GM19463 (cell line): ENCODE data around the gene SPIN1.
A peak's percentile ranks its signal among the peaks of the same experiment; 100 is the strongest.
"Not testable (repeated sequence)": the region's sequence is repeated elsewhere in the genome, so short reads cannot be mapped to it uniquely, and the experiment has no call there.

Source experiments
- ATAC-seq: cut with Tn5 transposase; IDR thresholded peaks from one replicate; pipeline ENCODE4 v1.9.1; 2021; ENCODE audit warnings: mild to moderate bottlenecking, moderate library complexity; ENCODE audit not compliant: unreplicated experiment

Gene SPIN1

GRCh38 chr9:88388203-88388885 lies at the start of gene SPIN1:
TSS of gene SPIN1 (plus strand) at chr9:88388444. CDS start at chr9:88426540, 38,096 bp downstream.
- peak; percentile 78 for ATAC-seq

- no peak for ATAC-seq
Measured at GRCh38 chr9:88339317-88339716, 48.9 kb upstream of the SPIN1 start.

GRCh38 chr9:88342246-88342645 lies 46.0 kb upstream of the SPIN1 start:
- no peak for ATAC-seq

GRCh38 chr9:88344013-88344412 lies 44.2 kb upstream of the SPIN1 start:
- no peak for ATAC-seq

- ATAC-seq = not testable (repeated sequence)
Measured at GRCh38 chr9:88350354-88350753, 37.9 kb upstream of the SPIN1 start.

- ATAC-seq = no peak
Measured at GRCh38 chr9:88355166-88355565, 33.1 kb upstream of the SPIN1 start.

GRCh38 chr9:88357250-88357649 lies 31.0 kb upstream of the SPIN1 start:
- not testable (repeated sequence) for ATAC-seq

GRCh38 chr9:88358723-88359122 lies 29.5 kb upstream of the SPIN1 start:
- ATAC-seq = no peak

GRCh38 chr9:88359974-88360373 lies 28.3 kb upstream of the SPIN1 start:
- ATAC-seq = no peak

GRCh38 chr9:88362681-88363080 lies 25.6 kb upstream of the SPIN1 start:
- ATAC-seq = no peak

- no peak for ATAC-seq
Measured at GRCh38 chr9:88363661-88364060, 24.6 kb upstream of the SPIN1 start.

- ATAC-seq = no peak
Measured at GRCh38 chr9:88364706-88365105, 23.5 kb upstream of the SPIN1 start.

- no peak for ATAC-seq
Measured at GRCh38 chr9:88370346-88370745, 17.9 kb upstream of the SPIN1 start.

GRCh38 chr9:88372103-88372654 lies 16.1 kb upstream of the SPIN1 start:
- ATAC-seq = no peak

- ATAC-seq = no peak
Measured at GRCh38 chr9:88373045-88373444, 15.2 kb upstream of the SPIN1 start.

GRCh38 chr9:88378317-88378716 lies 9.9 kb upstream of the SPIN1 start:
- ATAC-seq = no peak

GRCh38 chr9:88379352-88379751 lies 8.9 kb upstream of the SPIN1 start:
- no peak for ATAC-seq

- ATAC-seq = no peak
Measured at GRCh38 chr9:88380118-88380517, 8.1 kb upstream of the SPIN1 start.

- not testable (repeated sequence) for ATAC-seq
Measured at GRCh38 chr9:88381322-88381721, 6.9 kb upstream of the SPIN1 start.

GRCh38 chr9:88383176-88383575 lies 5.1 kb upstream of the SPIN1 start:
- ATAC-seq = no peak

- ATAC-seq = not testable (repeated sequence)
Measured at GRCh38 chr9:88386137-88386536, 2.1 kb upstream of the SPIN1 start.

GRCh38 chr9:88387036-88387551 lies 1.1 kb upstream of the SPIN1 start:
- no peak for ATAC-seq
